CD4-positive, alpha-beta T cell (primary cell): Measurements from ENCODE around the gene DHX8. TPM values are rescaled to one million over a fixed set of nuclear protein-coding genes. Genes with fewer than 3 reads are reported as not detected.
A peak's percentile ranks its signal among the peaks of the same experiment; 100 is the strongest.

Experiments used
- ATAC-seq: fragments of 200-7000 bp; cut with Tn5 transposase; one replicate; pipeline ENCODE4 v1.10.0; 2022; ENCODE audit warnings: mild to moderate bottlenecking; ENCODE audit not compliant: poor library complexity
- CTCF ChIA-PET: fragments of 350-600 bp; sonication (Branson Sonifier 250); formaldehyde crosslinking; loops from one replicate; lab custom pipeline; 2021; ENCODE audit warnings: antibody characterized with exemption, inconsistent platforms; lab: Charles Lee
- POLR2A ChIA-PET: fragments of 350-600 bp; sonication (Branson Sonifier 250); formaldehyde crosslinking; loops from one replicate; lab custom pipeline; 2021; ENCODE audit warnings: antibody characterized with exemption, inconsistent platforms; lab: Charles Lee
- DNase-seq, 14 experiments: peaks; one replicate each; pipeline ENCODE4 v3.0.0-alpha.2; 2013 to 2020; ENCODE audit warnings: mixed read lengths in 2 of 14
- H3K27ac ChIP-seq, 2 donors: one replicate each; pipeline versions ENCODE4 v1.5.1 to v1.7.0; 2013; ENCODE audit warnings: low read length in 2 of 2, low read depth in 1 of 2, mild to moderate bottlenecking in 1 of 2
- H3K27me3 ChIP-seq, 2 experiments: 1 replicate in 1 of 2; 2 replicates in 1 of 2; pipeline versions ENCODE4 v1.6.1 to v1.7.0; 2013; ENCODE audit warnings: low read length in 2 of 2, control low read depth in 1 of 2, mild to moderate bottlenecking in 1 of 2, moderate library complexity in 1 of 2; ENCODE audit not compliant: insufficient read depth in 2 of 2, control insufficient read depth in 1 of 2
- H3K36me3 ChIP-seq: one replicate; pipeline ENCODE4 v1.6.1; 2013; ENCODE audit warnings: low read length, control low read depth; ENCODE audit not compliant: insufficient read depth
- H3K4me1 ChIP-seq: one replicate; pipeline ENCODE4 v1.6.1; 2013; ENCODE audit warnings: low read length, control low read depth; ENCODE audit not compliant: insufficient read depth
- H3K4me3 ChIP-seq: one replicate; pipeline ENCODE4 v1.5.1; 2013; ENCODE audit warnings: mild to moderate bottlenecking, low read length, moderate library complexity
- H3K9me3 ChIP-seq, 2 experiments: 1 replicate in 1 of 2; 2 replicates in 1 of 2; pipeline versions ENCODE4 v1.6.1 to v1.7.0; 2013; ENCODE audit warnings: low read length in 2 of 2, mild to moderate bottlenecking in 2 of 2, control low read depth in 1 of 2, moderate library complexity in 1 of 2; ENCODE audit not compliant: control insufficient read depth in 1 of 2, insufficient read depth in 1 of 2
- H3K27ac Mint-ChIP-seq: one replicate; pipeline ENCODE4 v1.8.0; 2020; ENCODE audit warnings: mixed read lengths
- H3K27me3 Mint-ChIP-seq: one replicate; pipeline ENCODE4 v1.8.0; 2021; ENCODE audit warnings: mixed read lengths
- H3K36me3 Mint-ChIP-seq: one replicate; pipeline ENCODE4 v1.8.0; 2021; ENCODE audit warnings: low read depth, mixed read lengths
- H3K4me1 Mint-ChIP-seq: one replicate; pipeline ENCODE4 v1.8.0; 2021; ENCODE audit warnings: low read depth, mixed read lengths
- H3K4me3 Mint-ChIP-seq: one replicate; pipeline ENCODE4 v1.8.0; 2020; ENCODE audit warnings: mild to moderate bottlenecking, mixed read lengths
- H3K9me3 Mint-ChIP-seq: one replicate; pipeline ENCODE4 v1.8.0; 2020; ENCODE audit warnings: mixed read lengths
- CTCF ChIP-seq: fragments of 200-600 bp; IDR thresholded peaks from one replicate; pipeline ENCODE4 v1.8.0; 2022; ENCODE audit warnings: antibody characterized with exemption, mild to moderate bottlenecking
- intact Hi-C, 2 experiments: fragments of 100-400 bp; cut with DNase I in 1 of 2; cut with micrococcal nuclease in 1 of 2; formaldehyde crosslinking; loops; one replicate each; pipeline versions ENCODE4 v1.15.1 to v1.9.0; 2023 to 2025; cut with DNase I, micrococcal nuclease
- total RNA-seq, 174 experiments: library from RNA in 2 of 174; stranded (reverse) in 2 of 174; gene quantifications; one replicate each; pipeline ENCODE4 v1.2.3 and lab custom pipeline; 2021 to 2026

The DHX8 gene
- total RNA-seq, 2 experiments from 2014 or later, result 88.8 to 106 TPM

DNA sequence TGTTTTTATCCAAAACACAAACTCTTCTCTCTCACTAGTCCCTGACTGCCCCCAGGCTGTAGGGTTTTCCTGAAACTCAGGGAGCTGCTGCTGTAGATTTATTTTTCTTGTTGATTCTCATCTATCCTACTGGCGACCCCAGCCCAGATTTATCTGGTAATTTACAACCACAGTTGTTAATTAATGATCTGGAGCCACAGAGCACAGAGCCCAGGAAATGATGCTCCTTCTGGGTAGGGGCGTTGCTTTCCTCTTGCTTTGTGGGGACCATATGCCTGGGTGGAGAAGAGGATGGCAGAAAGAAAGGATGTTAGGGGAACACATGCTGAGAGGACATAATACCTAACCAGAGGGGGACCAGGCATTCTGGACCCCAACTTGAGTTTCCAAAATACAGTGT, 69.8 kb downstream of the DHX8 start:
- Mint-ChIP-seq H3K27me3 (peaks cover 48% of the 10 kb centered on the region), H3K27ac (no peak overlapping the region), H3K4me1 (no peaks in the 10 kb centered on the region), H3K9me3 (no peaks in the 10 kb centered on the region), H3K4me3 (no peak overlapping the region), H3K36me3 (no peaks in the 10 kb centered on the region)
- Histone ChIP-seq H3K36me3 (no peaks in the 10 kb centered on the region), H3K4me1 (no peaks in the 10 kb centered on the region), H3K4me3 (no peak overlapping the region), H3K27ac (no peak overlapping the region), H3K9me3 (peaks cover 0 to 3% of the 10 kb centered on the region in 2 experiments), H3K27me3 (peaks cover 26 to 33% of the 10 kb centered on the region in 2 experiments)
- POLR2A ChIA-PET, result no interaction called here
- CTCF ChIA-PET, result no interaction called here
- intact Hi-C loops, result no loop called here
- DNase-seq (no peak), ATAC-seq (no peak)
- TF ChIP-seq CTCF, result no peak

DNA sequence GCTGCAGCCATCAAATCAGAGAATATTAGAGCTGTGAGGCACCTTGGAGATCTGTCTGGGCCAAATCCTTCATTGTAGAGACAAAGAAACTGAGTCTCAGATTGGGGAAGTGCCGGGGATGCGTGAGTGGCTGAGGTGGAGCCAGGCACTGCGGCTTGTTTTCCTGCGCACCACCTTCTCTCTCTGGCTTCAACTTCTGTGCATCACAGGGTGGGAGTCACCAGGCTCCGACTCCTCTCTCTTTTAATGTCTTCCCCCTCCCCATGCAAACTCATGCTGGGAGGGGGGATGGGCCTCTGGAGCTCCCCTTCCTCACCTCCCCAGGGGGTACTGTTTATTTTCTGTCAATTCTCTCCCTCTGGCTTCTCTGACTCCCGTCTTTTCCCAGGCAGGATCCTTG, 71.1 kb downstream of the DHX8 start:
- no peak overlapping the region for H3K27ac Mint-ChIP-seq

DNA sequence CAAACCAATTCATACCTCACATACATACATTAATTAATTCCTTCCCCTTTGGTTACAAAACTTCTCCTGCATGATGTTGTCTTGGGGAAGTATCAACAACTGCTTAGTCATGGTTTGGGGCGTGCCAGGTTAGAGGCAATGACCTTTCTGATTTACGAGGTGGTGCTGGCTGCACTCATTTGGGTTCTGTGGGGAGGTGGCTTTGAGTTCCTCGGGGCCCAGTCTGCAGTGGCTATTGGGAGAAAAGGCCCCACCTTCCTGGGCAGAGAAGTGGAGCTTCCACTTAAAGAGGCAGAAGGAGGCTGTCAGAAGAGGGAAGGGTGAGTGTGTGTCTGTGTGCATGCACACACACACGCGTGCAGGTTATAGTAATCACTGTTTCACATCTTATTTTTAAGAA, 72.5 kb downstream of the DHX8 start:
- Mint-ChIP-seq H3K36me3 (no peaks in the 10 kb centered on the region), H3K4me3 (no peak overlapping the region), H3K27ac (no peak overlapping the region), H3K4me1 (no peaks in the 10 kb centered on the region), H3K9me3 (no peaks in the 10 kb centered on the region), H3K27me3 (peaks cover 44% of the 10 kb centered on the region)
- intact Hi-C loops, result no loop called here
- CTCF ChIA-PET, result no interaction called here
- Histone ChIP-seq H3K27me3 (peaks cover 3 to 10% of the 10 kb centered on the region in 2 experiments), H3K4me1 (no peaks in the 10 kb centered on the region), H3K9me3 (peaks cover 0 to 3% of the 10 kb centered on the region in 2 experiments), H3K4me3 (no peak overlapping the region), H3K36me3 (no peaks in the 10 kb centered on the region), H3K27ac (no peak overlapping the region)
- TF ChIP-seq CTCF, result no peak
- ATAC-seq (no peak), DNase-seq (peak in 3 of 14 experiments; percentile 27 to 51 (median 45))
- POLR2A ChIA-PET, result no interaction called here

More for the DNA sequence above, 71.1 kb downstream of the DHX8 start:
- ChIA-PET CTCF (no interaction called here), POLR2A (interaction anchor here (0.6 kb wide), 1 partner anchor 193 kb away, joined by 3 read pairs; no protein-coding TSS in a partner anchor)
- no peaks in the 10 kb centered on the region for H3K4me1 ChIP-seq
- no peak overlapping the region for H3K27ac ChIP-seq
- DNase-seq (no peak), ATAC-seq (no peak)
- H3K36me3 Mint-ChIP-seq, result no peaks in the 10 kb centered on the region
- H3K4me1 Mint-ChIP-seq, result no peaks in the 10 kb centered on the region
- H3K9me3 Mint-ChIP-seq, result no peaks in the 10 kb centered on the region
- H3K27me3 Mint-ChIP-seq, result peaks cover 46% of the 10 kb centered on the region
- H3K36me3 ChIP-seq, result no peaks in the 10 kb centered on the region
- H3K4me3 Mint-ChIP-seq, result no peak overlapping the region
- no peak for TF ChIP-seq CTCF
- H3K27me3 ChIP-seq, result peaks cover 13 to 20% of the 10 kb centered on the region in 2 experiments
- peaks cover 0 to 3% of the 10 kb centered on the region in 2 experiments for H3K9me3 ChIP-seq
- H3K4me3 ChIP-seq, result no peak overlapping the region
- intact Hi-C loops, result no loop called here
